Epithelial cell of prostate (primary cell): ENCODE results near the gene NEBL.

Experiments used
- DNase-seq: peaks from one replicate; pipeline ENCODE4 v3.0.0-alpha.2; 2011; ENCODE audit warnings: low read depth, low spot score
- H3K27ac ChIP-seq: fragments of 450-650 bp; 2 replicates; pipeline ENCODE4 v1.5.1; 2017; ENCODE audit warnings: mild to moderate bottlenecking

The NEBL gene

DNA sequence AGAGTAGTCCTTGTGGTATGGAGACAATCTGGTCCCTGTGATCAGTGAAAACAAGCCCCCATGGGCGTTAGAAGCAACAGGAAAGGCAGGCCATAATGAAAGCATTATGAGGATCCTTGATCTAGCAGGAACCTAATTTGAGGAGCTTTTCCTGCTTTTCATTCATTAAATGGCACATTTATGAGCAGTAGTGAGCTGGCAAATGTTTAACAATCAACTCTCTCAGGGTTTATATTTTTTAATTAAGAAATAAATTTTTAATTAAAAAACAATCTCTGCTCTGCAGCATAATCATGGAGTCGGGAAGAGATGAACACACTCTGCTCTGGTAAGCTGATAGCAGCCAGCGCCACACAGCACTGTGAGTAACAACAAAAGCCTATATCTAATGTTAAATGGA lies 11.3 kb upstream of the NEBL start:
- DNase-seq, result no peak
- no peak overlapping the region for H3K27ac ChIP-seq

DNA sequence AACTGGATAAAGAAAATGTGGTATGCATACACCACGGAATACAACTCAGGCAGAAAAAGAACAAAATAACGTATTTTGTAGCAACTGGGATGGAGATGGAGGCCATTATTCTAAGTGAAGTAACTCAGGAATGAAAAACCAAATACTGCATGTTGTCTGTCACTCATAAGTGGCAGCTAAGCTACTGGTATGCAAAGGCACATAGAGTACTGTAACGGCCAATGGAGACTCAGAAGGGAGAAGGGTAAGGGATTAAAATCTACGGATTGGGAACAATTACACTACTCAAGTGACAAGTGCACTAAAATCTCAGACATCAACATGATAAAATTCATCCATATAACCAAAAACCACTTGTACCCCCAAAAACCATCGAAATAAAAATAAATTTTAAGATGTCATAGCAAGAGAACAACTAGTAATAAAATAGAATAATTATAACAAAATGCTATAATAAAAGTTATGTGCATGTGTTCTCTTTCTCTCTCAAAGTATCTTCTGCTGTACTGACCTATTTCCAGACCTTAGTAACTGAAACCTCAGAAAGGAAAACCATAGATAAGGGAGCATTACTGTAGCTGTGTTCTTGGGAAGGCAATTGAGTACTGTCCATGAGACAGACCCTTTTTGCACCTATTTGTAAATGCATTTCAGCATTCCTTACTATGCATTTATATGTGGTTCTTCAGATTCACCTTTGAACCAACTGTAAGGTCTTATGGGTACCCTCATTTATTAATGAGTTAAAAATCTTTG lies 6.7 kb upstream of the NEBL start:
- no peak for DNase-seq
- no peak overlapping the region for H3K27ac ChIP-seq

DNA sequence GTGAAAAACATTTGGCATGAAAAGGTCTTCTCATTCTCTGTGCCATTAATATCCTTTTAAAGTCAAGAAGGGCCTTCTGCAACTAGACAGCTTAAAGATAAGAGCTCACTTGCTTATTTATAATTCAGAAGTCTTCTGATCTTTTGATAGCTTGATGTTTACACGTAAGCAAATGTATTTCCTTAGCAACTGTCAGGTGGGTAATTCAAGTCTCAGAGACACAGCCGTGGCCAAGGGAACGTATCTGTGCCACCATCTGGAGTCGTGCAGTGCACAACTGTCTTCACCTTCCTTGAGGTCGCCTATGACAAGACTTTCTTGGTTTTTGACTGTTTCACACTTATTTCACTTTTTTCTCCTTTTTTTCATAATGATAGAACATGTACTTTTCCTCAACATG lies 4.0 kb upstream of the NEBL start:
- H3K27ac ChIP-seq, result no peak overlapping the region
- no peak for DNase-seq

DNA sequence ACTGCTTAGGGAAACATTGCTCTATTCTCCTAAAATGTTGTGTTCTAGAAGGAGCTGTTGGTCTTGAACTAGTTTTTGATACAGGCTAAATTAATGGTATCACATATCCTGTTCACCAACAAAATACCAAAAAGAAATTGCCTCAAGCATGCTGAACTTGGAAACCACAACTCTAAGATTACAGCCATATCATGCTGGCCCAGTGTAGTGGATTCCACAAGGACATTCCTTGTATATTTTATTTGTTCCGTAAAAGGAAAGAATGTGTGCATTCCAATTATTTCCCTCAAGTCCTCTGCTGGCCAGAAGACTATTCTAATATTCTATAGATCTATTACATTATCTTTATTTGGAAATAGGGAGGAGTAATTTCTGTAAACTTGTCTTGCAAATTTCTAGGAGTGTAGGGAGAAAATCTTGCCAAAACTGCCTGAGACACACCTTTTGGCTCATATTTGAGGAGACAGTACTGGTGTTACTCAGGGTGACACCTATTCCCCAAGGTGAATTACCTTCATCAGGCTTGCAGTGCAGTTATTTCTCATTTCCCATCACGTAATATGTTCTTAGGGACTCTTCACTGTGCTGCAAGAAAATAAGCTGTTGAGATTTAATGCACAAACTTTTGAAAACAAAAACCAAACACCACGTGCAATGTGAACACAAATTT lies 1.9 kb upstream of the NEBL start:
- no peak overlapping the region for H3K27ac ChIP-seq
- no peak for DNase-seq

DNA sequence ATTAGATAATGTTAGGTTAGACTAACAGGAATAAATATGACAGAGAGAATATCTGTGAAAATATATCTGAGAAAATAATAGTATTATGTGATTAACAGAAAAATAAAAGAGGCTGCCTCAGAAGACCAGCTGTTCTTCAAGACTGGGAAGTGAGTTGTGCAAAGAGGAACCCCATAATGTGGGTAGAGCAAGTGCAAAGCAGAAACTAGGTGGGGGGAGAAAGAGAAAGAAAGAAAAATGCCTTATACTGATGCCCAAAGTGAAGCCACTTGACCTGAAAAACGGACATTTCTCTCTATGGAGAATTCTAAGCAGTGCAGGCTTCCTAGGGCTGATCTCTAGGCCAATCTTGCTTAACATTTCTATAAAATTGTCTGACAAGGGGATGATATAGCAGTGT lies 3.8 kb downstream of the NEBL start:
- no peak overlapping the region for H3K27ac ChIP-seq
- DNase-seq, result no peak

DNA sequence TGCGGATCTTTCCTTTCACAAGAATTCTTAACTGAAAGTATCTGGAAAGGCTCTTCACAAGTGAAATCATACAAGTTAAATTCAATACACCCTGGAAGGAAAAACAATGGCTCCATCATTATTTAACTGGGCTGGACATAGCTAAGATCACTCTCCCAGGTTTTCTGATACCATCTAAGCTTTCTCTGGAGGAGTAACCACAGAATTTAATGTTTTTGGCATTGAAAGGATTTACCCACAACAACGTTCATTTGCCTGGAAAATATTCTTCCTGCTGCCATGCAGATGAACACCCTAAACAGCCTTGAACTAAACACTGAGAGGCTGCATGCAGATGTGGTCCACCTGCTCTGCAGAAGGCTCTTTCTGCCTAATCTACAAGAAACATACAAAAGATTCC lies 4.3 kb downstream of the NEBL start:
- H3K27ac ChIP-seq, result no peak overlapping the region
- no peak for DNase-seq

DNA sequence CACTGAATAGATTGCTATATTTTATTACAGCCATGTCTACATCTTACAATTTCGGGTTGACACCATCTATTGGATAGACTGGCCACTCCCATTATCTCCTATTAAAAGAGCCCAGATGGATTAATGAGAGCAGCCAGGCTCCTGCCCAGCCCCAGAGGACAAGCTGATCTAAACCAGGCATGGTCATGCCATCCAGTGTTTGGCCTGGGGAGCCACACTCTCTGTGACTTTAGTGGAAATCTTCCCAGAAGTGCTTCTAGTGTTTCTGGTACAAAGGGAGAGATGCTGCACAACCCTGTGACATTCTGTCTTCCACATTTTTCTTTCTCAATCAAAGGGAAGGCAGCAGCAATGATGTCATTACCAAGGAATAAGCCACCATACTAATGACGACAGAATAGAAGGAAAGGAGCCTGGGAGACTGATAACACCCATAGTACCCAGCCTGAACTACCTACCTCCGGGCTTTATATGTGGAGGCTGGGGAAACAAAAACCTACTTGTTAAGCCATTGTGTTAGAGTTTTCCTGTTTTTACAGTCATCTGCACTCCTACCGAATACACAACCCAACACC lies 5.0 kb downstream of the NEBL start:
- no peak overlapping the region for H3K27ac ChIP-seq
- DNase-seq, result no peak

DNA sequence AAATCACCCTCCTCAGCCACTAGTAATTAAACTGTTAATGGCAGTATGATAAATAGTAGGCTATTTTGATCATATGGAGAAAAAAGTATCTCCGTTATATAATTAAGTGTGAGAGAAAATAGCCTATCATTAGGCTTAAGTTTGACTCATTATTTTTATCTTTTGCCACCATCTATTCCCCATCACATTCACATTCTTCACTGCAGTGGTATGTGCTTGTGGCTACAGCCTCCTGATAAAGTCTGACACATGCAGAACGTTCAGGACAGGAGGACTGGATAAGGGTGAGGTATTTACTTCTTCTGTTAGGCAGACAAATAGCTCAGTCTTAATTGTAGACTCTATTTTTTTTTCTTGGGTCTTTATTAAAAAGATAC lies 5.8 kb downstream of the NEBL start:
- no peak overlapping the region for H3K27ac ChIP-seq
- DNase-seq, result peak; percentile 31

DNA sequence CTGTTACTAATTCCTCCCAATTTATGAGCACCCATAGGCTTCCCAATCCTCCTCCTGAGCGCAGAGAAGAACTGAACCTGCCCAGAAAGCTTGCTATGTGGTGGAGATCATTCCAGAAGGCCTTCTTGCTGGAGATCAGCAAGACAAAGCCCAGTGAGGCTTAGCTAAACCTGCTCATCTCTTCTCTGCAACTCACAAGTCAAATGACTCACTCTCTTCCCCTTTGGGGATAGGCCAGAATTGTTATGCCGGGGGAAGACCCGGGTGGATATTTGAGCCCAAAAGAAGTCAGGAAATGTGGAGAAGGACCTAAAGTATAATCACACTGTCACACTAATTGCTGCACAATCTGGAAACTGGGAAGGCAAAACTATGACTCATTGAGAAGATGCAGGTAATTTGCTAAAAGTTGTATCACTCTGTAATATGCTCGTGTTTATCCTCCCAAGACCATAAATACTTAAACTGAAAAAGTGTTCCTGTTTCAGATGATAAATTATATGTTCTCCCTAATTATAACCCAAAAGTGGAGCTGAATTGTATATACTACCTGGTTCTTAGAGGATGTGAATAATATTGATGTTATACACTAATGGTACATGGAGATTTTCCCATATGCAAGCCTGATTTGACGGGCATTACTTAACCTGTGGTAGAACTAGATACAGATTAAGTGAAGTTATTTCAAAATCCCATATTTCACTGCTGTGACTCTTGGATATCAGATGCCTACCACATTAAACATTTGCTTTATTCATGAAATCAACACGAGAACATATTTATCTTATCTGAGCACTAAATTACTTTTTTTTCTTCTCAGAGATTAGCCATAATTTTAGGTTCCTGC lies 6.4 kb downstream of the NEBL start:
- no peak overlapping the region for H3K27ac ChIP-seq
- DNase-seq, result no peak

DNA sequence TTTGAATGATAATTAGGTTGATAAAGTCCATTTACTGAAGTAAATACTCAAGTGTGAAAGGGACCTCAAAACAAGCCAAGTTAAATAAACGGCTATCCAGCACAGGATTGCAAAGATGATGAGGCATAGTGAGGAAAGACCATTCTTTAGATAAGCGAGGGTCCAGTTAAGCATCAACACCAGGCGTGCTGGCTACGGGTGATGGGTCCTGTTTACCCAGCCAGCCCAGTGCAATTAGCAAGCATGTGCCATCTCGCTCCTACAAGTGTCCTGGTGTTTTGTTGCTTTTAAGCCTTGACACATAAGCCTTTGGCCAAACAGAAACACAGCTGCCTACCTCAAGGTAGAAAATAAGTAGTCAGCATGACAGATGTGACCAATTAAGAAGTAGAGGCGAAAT lies 7.1 kb downstream of the NEBL start:
- H3K27ac ChIP-seq, result no peak overlapping the region
- DNase-seq, result no peak

DNA sequence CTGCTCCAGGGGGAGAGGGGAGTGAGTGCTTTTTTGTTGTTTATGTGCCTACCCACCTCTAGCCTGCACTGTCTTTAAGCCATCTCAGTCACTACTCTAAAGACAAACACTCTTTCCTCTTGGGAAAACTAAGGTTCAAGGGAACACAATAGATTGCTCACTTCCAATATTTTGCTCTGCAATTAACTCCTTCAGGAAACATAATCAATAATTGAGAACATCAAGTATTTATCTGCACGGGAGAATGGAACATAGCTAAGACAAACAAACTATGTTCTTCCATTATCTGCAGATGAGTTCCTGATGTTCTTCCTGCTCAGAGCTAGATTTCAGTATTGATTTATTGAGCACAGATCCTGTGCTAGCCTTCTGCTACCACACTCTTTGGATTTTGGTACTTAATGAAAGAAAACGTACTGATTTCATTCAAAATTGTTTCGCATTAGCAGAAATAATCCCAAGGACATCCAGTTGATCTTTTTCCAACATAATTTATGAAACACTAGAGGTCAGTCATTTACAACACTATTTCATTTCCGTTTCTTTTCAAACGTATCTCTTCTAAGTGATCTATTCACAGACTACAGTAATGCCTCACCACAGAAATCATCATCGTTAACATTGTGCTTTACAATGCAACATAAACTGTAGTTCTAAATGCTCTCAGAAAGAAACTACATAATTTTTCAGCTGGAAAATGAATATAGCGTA lies 8.3 kb downstream of the NEBL start:
- no peak for DNase-seq

DNA sequence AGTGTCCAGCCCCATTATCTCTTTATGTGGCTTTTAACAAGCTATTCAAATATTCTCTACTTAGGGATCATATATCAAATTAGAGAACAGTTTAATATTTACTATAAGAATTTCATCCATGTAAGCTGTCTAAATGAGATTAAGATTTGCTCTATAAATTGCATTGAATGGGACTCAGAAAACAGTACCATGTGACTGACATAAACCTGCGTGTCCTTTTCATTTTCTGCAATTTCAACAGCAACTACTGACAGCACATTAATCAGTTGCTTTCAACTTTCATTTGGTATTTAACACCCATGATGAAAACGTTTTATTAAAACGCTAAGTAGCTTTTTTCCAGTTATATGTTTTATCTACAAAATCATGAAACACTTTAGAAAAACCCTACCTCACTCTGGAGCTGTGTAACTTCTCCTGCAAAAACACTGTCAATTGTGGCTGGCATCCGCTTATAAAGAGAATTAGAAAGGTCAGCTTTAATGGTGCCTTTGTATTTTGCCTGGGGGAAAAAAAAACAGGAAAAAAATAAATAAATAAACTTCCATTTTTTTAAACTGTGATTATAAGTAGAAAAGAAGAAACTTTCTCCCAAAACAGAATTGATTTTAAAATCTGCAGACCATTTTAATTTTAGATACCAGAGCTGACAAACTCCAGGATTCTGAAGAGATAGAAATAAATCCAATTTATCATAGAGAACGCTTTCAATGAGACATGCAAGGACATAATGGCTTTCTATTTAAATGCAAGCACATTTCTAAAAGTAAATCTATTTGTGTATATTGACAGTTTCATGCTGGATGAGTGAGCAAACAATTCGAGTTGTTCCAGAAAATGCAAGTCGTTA lies 9.2 kb downstream of the NEBL start:
- DNase-seq, result no peak
- no peak overlapping the region for H3K27ac ChIP-seq

More for the DNA sequence above, 8.3 kb downstream of the NEBL start:
- no peak overlapping the region for H3K27ac ChIP-seq

DNA sequence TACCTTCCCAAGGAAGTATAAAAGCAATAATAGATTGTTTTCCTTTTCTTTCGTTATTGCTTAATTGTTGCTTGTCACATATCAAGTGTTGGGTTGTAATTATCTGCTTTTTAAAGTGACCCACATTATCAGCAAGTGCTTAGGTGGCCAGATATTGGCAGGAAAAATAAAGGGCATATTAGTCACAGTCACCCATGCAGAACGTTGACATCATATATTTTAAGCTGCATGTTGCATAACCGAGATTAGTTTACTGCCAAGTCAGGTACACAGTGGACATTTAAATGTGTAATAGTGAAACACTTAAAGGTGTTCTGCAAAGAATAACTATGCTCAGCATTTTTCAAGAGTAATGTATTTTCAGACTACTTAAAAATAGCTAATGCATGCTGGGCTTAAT lies 11.4 kb downstream of the NEBL start:
- peak; percentile 64 for DNase-seq
- no peak overlapping the region for H3K27ac ChIP-seq

DNA sequence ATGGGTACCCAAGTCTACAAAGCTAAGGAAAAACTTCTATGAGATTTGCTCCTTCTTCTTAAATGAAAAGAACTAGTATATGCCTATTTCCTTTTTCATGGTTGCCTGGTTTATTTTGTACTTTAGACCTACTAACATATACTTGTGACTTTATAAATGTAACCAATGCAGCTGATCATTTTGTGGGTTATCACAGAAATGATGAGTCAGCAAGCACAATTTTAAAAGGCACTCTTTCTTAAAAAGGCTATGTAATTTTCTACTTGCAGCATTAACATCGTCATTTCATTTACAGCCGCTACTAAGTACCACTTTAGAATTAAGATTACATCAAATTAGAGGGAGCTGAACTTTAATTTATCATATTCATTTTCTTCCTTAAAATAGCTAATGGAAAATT lies 13.6 kb downstream of the NEBL start:
- no peak overlapping the region for H3K27ac ChIP-seq
- no peak for DNase-seq

DNA sequence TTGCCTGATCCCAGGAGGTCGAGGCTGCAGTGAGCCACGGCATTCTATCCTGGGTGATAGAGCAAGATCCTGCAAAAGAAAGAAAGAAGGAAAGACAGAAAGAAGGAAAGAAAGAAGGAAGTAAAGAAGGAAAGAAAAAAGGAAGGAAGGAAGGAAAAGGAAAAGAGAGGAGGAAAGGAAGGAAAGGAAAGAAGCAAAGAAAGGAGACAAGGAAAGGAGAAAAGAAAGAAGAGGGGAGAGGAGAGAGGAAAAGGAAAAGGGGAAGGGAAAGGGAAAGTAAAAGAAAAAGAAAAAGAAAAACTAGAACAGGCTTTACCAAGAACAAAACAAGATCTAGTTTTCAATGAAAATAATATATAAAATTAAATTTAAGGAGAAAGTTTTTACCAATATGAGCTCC lies 15.0 kb downstream of the NEBL start:
- DNase-seq, result no peak
- H3K27ac ChIP-seq, result no peak overlapping the region

DNA sequence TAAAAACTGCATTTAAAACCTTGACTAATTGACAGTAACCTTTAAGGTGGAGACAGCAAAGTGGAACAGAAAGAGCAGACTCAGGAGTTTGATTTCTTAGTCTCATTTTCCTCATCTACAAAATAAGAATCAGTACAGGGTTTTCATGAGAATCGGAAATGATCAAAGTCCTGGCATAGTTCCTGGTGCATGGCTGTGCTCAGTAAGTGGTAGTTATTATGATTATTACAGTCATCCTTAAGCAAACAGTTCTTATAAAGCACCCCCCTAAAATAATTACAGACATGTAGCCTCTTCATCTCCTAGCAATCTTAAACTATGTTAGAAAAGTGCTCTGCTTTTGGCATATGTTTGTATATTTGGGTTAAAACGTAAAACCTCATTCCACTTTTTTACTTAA lies 18.0 kb downstream of the NEBL start:
- no peak overlapping the region for H3K27ac ChIP-seq
- DNase-seq, result no peak

DNA sequence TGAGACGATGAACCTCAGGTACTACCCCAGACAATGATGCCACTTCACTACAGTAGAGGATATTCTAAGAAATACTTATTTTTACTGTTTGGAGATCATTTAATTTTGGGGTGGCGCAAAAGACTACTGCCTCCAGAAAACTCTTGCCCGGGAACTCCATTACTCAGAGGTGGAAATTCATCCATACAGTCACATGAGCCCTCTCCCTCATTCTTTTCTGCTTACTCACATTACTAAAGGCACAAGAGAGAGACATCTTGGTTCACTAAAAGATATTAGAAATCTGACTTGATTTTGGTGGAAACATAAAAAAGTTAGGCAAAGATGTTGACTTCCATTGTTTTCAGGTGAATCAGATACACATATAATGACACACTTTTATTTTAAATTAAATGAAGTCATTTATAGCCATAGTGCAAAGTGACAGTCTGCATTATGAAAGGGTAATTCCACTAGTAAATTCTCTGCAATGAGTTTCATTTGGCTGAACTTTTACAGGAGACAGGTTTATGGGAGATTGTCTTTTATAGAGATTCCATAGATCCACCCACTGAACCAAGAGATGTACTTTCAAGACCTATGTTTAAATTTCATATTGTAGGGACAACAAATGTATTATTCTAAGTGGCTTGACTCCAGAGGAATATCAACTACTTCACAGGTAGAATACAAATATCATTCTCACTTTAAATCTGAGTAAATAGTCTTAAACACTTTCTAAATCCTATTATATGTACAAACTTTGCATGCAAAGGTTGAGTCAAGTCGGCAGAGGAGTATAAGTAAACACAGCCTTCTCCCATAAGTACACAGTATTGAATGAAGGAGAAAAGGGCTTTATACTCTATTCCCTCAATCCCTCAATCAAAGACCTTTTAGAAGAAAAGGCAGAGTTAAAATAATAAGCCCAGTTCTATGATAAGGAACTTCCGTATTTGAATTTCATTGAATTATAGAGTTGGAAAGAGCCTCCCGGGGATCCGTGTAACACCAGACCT lies 18.8 kb downstream of the NEBL start:
- no peak for DNase-seq
- peak overlapping the region; percentile 46 for H3K27ac ChIP-seq

DNA sequence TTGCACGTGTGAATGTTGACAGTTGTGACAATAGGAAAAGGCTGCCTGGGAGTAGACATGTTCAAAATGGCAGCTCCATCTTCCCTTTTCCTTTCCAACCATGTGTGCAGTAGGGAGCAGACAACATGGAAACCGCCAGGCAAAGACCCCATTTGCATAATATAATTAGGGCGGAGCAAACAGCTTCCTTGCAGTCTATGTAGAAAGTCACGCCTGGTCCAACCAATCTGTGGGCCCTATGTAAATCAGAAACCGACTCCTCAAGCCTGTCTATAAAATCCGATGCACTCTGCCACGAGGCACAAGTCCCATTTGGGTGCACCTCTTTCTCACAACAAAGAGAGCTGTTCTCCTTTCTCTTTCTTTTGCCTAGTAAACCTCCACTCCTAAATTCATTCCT lies 19.6 kb downstream of the NEBL start:
- H3K27ac ChIP-seq, result peak overlapping the region; percentile 46

More for the DNA sequence above, 19.6 kb downstream of the NEBL start:
- DNase-seq, result no peak
